EH (cell line): ENCODE data around the gene KRTAP10-5.
"Not testable (repeated sequence)": the region's sequence is repeated elsewhere in the genome, so short reads cannot be mapped to it uniquely, and the experiment has no call there.

Experiments used
- DNase-seq: peaks from one replicate; pipeline ENCODE4 v3.0.0-alpha.2; 2015; ENCODE audit warnings: low read depth

Gene KRTAP10-5

GRCh38 chr21:44590897-44591800 lies 10.7 kb upstream of the KRTAP10-5 start:
- DNase-seq: not testable (repeated sequence)

- no peak for DNase-seq
These were observed 9.9 kb upstream of the KRTAP10-5 start for GRCh38 chr21:44590311-44590721.

- no peak for DNase-seq
These were observed 9.3 kb upstream of the KRTAP10-5 start for GRCh38 chr21:44589586-44590305.

GRCh38 chr21:44589094-44589493 lies 8.7 kb upstream of the KRTAP10-5 start:
- DNase-seq: no peak

GRCh38 chr21:44585892-44586291 lies 5.5 kb upstream of the KRTAP10-5 start:
- DNase-seq: no peak

- no peak for DNase-seq
These were observed 3.4 kb upstream of the KRTAP10-5 start for GRCh38 chr21:44583800-44584147.

- DNase-seq: no peak
These were observed 2.8 kb upstream of the KRTAP10-5 start for GRCh38 chr21:44583089-44583799.

GRCh38 chr21:44582055-44582454 lies 1.7 kb upstream of the KRTAP10-5 start:
- DNase-seq: no peak

- no peak for DNase-seq
These were observed 754 bp upstream of the KRTAP10-5 start for GRCh38 chr21:44581158-44581557.

GRCh38 chr21:44579833-44580144 lies 615 bp downstream of the KRTAP10-5 start:
- no peak for DNase-seq

- no peak for DNase-seq
These were observed 1.2 kb downstream of the KRTAP10-5 start for GRCh38 chr21:44579056-44579832.

- no peak for DNase-seq
These were observed 1.9 kb downstream of the KRTAP10-5 start for GRCh38 chr21:44578371-44579055.

- no peak for DNase-seq
These were observed 4.4 kb downstream of the KRTAP10-5 start for GRCh38 chr21:44576025-44576420.

GRCh38 chr21:44575307-44576024 lies 4.9 kb downstream of the KRTAP10-5 start:
- no peak for DNase-seq

- DNase-seq: no peak
These were observed 5.7 kb downstream of the KRTAP10-5 start for GRCh38 chr21:44574457-44575306.

GRCh38 chr21:44573630-44574456 lies 6.6 kb downstream of the KRTAP10-5 start, which contains the start of gene KRTAP10-4:
KRTAP10-4 (plus strand) TSS chr21:44573729; CDS start chr21:44573759, 30 bp downstream.
- DNase-seq: not testable (repeated sequence)

GRCh38 chr21:44572959-44573583 lies 7.3 kb downstream of the KRTAP10-5 start:
- no peak for DNase-seq
